H1 (cell line): ENCODE results near the gene YPEL4. TPM values are rescaled to one million over a fixed set of nuclear protein-coding genes. Genes with fewer than 3 reads are reported as not detected.
A peak's percentile ranks its signal among the peaks of the same experiment; 100 is the strongest.

Source experiments
- CEBPB ChIP-seq: IDR thresholded peaks from 2 replicates; pipeline ENCODE4 v1.6.1; 2012; ENCODE audit warnings: low read depth, low read length
- MAFK ChIP-seq: IDR thresholded peaks from 2 replicates; pipeline ENCODE4 v1.6.1; 2012; ENCODE audit warnings: low read depth, mild to moderate bottlenecking, improper control_type of control experiment, low read length
- SIN3A ChIP-seq, 2 experiments: IDR thresholded peaks in 1 of 2; conservative IDR thresholded peaks in 1 of 2; 2 replicates each; pipeline ENCODE4 v1.6.1; 2011 to 2012; ENCODE audit warnings: low read length in 2 of 2, improper control_type of control experiment in 1 of 2, low read depth in 1 of 2, mild to moderate bottlenecking in 1 of 2
- SIX5 ChIP-seq: IDR thresholded peaks from 2 replicates; pipeline ENCODE4 v1.6.1; 2011; ENCODE audit warnings: mild to moderate bottlenecking, low read depth, low read length
- TAF7 ChIP-seq: optimal IDR thresholded peaks from 2 replicates; pipeline ENCODE3; 2011; ENCODE audit warnings: low read depth, mild to moderate bottlenecking, inconsistent platforms, low read length, moderate library complexity, borderline replicate concordance
- TBP ChIP-seq: IDR thresholded peaks from 2 replicates; pipeline ENCODE4 v1.6.1; 2011; ENCODE audit warnings: low read depth, low read length, improper control_type of control experiment
- polyA plus RNA-seq, 7 experiments: library from polyadenylated mRNA; depleted of rRNA in 3 of 7; stranded (reverse) in 5 of 7; unstranded in 2 of 7; fragments of >200 nt in 5 of 7; fragments of 200-250 nt in 2 of 7; gene quantifications; 1 replicate in 5 of 7; 2 replicates in 1 of 7; 4 replicates in 1 of 7; pipeline versions ENCODE4 v1.2.1 to v1.2.3, GENCODE V29; 2011 to 2013; ENCODE audit warnings: missing spikeins in 2 of 7, mixed read lengths in 2 of 7
- total RNA-seq: library from RNA; stranded (reverse); fragmentation: NEBNext Ultra II Directional; extraction: Animal tissue kit (Norgen Biotek cat#: 25700); gene quantifications from 2 replicates; pipeline ENCODE4 v1.2.1, GENCODE V29; 2021
- TF ChIP-seq, protein P1 (sequence below): fragments of 300-600 bp; sonication (generic); IDR thresholded peaks from 2 replicates; pipeline ENCODE4 v1.7.1; 2012; ENCODE audit warnings: low read length, moderate library complexity, mild to moderate bottlenecking, inconsistent platforms; ENCODE audit not compliant: insufficient replicate concordance

YPEL4 gene
- total and polyA plus RNA-seq, 2 of the 8 experiments (the other 6 are each of a cell fraction or from before 2014, with no cell fraction given): 0.13 to 0.38 TPM

DNA sequence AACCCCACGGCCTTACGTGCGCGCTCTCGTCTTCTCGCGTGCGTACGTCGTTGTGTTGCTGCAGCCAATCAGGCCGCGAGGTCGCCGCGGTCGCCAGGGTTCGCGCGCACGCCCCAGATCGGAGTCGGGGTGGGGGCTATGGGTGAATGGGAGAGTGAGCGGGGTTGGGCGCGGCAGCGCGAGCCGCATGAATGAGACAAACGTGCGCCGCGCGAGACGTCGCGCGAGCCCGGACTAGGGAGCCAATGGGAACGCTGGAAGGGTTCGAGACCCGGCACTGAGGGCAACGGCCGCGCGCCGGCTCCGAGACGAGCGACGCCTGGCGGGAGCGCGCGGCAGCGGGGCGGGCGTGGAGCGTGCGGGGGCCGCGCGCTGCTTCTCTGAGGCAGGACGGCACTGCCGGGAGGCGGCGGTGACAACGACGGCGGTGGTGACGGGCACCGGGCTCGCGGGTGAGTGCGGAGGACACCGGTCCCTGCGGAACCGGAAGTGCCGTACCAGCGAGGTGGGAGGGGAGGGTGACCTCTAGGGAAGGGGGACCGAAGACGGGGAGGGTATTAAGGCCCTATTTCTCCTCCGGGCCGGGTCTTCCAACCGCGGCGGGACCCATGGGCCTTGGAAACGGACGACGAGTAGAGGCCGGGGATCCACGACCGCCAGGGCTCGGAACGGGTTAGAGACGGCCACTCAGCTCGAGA is 18.2 kb upstream of the YPEL4 start, which contains the start of gene ZDHHC5 (continued):
- TF ChIP-seq, protein P1, sequence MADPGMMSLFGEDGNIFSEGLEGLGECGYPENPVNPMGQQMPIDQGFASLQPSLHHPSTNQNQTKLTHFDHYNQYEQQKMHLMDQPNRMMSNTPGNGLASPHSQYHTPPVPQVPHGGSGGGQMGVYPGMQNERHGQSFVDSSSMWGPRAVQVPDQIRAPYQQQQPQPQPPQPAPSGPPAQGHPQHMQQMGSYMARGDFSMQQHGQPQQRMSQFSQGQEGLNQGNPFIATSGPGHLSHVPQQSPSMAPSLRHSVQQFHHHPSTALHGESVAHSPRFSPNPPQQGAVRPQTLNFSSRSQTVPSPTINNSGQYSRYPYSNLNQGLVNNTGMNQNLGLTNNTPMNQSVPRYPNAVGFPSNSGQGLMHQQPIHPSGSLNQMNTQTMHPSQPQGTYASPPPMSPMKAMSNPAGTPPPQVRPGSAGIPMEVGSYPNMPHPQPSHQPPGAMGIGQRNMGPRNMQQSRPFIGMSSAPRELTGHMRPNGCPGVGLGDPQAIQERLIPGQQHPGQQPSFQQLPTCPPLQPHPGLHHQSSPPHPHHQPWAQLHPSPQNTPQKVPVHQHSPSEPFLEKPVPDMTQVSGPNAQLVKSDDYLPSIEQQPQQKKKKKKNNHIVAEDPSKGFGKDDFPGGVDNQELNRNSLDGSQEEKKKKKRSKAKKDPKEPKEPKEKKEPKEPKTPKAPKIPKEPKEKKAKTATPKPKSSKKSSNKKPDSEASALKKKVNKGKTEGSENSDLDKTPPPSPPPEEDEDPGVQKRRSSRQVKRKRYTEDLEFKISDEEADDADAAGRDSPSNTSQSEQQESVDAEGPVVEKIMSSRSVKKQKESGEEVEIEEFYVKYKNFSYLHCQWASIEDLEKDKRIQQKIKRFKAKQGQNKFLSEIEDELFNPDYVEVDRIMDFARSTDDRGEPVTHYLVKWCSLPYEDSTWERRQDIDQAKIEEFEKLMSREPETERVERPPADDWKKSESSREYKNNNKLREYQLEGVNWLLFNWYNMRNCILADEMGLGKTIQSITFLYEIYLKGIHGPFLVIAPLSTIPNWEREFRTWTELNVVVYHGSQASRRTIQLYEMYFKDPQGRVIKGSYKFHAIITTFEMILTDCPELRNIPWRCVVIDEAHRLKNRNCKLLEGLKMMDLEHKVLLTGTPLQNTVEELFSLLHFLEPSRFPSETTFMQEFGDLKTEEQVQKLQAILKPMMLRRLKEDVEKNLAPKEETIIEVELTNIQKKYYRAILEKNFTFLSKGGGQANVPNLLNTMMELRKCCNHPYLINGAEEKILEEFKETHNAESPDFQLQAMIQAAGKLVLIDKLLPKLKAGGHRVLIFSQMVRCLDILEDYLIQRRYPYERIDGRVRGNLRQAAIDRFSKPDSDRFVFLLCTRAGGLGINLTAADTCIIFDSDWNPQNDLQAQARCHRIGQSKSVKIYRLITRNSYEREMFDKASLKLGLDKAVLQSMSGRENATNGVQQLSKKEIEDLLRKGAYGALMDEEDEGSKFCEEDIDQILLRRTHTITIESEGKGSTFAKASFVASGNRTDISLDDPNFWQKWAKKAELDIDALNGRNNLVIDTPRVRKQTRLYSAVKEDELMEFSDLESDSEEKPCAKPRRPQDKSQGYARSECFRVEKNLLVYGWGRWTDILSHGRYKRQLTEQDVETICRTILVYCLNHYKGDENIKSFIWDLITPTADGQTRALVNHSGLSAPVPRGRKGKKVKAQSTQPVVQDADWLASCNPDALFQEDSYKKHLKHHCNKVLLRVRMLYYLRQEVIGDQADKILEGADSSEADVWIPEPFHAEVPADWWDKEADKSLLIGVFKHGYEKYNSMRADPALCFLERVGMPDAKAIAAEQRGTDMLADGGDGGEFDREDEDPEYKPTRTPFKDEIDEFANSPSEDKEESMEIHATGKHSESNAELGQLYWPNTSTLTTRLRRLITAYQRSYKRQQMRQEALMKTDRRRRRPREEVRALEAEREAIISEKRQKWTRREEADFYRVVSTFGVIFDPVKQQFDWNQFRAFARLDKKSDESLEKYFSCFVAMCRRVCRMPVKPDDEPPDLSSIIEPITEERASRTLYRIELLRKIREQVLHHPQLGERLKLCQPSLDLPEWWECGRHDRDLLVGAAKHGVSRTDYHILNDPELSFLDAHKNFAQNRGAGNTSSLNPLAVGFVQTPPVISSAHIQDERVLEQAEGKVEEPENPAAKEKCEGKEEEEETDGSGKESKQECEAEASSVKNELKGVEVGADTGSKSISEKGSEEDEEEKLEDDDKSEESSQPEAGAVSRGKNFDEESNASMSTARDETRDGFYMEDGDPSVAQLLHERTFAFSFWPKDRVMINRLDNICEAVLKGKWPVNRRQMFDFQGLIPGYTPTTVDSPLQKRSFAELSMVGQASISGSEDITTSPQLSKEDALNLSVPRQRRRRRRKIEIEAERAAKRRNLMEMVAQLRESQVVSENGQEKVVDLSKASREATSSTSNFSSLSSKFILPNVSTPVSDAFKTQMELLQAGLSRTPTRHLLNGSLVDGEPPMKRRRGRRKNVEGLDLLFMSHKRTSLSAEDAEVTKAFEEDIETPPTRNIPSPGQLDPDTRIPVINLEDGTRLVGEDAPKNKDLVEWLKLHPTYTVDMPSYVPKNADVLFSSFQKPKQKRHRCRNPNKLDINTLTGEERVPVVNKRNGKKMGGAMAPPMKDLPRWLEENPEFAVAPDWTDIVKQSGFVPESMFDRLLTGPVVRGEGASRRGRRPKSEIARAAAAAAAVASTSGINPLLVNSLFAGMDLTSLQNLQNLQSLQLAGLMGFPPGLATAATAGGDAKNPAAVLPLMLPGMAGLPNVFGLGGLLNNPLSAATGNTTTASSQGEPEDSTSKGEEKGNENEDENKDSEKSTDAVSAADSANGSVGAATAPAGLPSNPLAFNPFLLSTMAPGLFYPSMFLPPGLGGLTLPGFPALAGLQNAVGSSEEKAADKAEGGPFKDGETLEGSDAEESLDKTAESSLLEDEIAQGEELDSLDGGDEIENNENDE: no peak
- peak in 1 of 2 experiments; percentile 86; a peak in 1 of 4 replicates for TF ChIP-seq SIN3A (conservative IDR thresholded peaks at IDR 0.05 in 1 of 2, IDR thresholded peaks at IDR 0.05 in 1 of 2; ENCODE audit: low read depth in 1 of 2, low read length in 2 of 2)
- TF ChIP-seq CEBPB: no peak
- peak; percentile 55 for TF ChIP-seq TAF7
- no peak; the same call in 1 of the 2 replicates for TF ChIP-seq MAFK
- TF ChIP-seq TBP: peak; percentile 64
- no peak for TF ChIP-seq SIX5
